Stimulated activated CD4-positive, alpha-beta T cell treated with anti-CD3 and anti-CD28 coated beads, Interleukin-15, amount 100 ng/mL, for 1 hour (primary cell): ENCODE data around the gene ALPK1.
"Not testable (repeated sequence)": the region's sequence is repeated elsewhere in the genome, so short reads cannot be mapped to it uniquely, and the experiment has no call there.

Source experiments
- DNase-seq, 2 donors: peaks; one replicate each; pipeline ENCODE4 v3.0.0-alpha.2; 2020; ENCODE audit warnings: low read depth in 1 of 2, low spot score in 1 of 2

ALPK1 gene

DNA sequence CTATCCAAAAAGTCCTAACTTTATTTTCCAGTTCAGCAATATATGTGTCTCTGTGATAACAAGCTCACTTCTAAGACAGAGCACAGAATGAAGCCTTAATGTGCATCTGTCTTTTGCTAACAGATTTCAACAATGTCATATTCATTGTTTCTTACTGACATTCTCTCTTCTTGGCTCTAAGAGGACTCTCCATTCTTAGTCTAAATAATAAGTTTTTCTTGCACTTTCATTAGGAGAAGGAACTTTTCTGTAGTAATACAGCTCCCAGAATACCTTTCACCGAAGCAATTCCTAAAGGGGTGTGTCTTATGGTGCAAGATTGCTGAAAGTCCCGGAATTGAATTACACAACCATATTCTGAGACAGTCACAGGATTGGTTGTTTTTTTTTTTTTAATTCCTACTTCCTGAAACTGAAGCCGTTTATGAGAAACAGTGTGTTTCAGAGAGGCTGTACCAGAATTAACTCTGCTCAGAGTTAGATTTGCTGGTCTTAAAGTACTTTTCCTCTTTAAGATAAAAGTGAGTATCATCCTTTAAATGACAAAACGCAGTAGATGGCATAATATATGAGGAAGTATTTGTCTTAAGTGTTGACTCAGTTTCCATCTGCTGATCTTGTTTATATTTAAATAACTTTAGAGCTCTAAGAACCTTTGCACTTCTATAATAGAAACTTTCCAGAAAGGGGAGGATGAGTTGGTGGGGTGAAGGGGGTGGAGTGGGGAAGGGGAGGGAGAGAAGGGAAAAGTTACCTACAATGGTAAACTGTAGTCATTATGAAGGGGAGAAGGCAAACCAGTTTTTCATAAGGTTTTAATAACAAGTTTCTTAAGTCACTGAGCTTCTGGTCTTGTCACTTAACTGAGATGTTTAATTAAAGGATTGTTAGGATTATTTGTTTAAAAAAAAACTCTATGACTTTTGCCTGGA lies at the start of gene ALPK1:
Gene ALPK1 (plus strand): TSS at position 421 of the 932 bp plus-strand sequence.
- DNase-seq: no peak

GRCh38 chr4:112251019-112251643 lies 46.0 kb upstream of the ALPK1 start:
- no peak for DNase-seq

DNA sequence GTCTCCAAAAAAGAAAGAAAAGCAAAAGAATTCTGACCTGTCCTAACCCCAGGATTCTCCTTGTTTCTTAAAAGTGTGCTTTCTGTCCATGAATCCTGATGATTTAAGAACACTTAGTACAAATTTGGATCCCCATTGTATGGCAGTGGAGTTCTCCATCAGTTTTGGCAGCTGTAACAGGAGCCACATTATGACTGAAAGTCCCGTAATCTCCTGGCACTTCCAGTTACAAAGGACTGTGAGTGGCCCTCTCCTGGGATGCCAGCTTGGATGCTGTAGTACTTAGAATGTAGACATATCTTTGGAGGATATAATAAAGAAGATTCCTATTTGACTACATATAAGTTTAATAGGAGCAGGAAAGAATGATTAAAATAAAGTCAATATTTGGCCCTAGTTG lies 44.9 kb upstream of the ALPK1 start:
- DNase-seq: no peak

- no peak for DNase-seq
Measured at GRCh38 chr4:112253382-112254000, 43.7 kb upstream of the ALPK1 start.

GRCh38 chr4:112257098-112257497 lies 40.1 kb upstream of the ALPK1 start:
- DNase-seq: no peak

DNA sequence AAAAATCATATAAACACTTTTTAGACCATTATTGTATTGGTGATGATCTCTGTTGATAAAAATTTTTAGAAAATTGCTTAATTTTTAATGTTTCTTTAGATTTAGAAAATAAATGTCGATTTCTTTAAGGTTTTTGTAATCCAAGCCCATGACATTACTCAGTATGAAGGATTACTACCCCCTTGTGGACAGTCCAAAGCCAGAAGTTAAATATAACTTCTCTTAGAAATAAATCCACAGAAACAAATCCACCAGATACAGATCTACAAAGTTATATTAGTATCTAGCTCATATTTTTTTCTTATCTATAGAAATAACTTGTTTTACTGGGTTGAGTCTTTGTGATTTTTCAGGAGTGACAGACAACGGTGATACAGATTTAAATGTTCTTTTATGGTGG lies 30.3 kb upstream of the ALPK1 start:
- DNase-seq: no peak

DNA sequence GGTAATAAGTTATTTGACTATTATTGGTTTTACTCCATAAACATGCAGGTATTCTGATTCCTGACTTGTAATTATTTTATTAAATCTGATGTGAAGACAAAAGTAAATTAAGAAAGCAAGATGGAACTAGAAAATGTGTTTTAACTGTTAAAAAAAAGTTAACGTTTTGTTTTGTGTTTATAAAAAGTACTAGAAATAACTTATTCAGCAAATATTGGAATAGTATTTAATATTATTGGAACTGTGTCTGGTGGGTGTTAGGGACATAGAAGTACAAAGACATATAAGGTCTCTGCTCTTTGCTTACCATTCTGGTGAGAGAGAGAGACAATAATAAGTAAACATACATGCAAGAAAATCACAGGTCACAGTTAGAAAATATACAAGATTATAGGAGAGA lies 27.1 kb upstream of the ALPK1 start:
- DNase-seq: no peak

- DNase-seq: no peak
Measured at GRCh38 chr4:112270640-112271421, 26.3 kb upstream of the ALPK1 start.

DNA sequence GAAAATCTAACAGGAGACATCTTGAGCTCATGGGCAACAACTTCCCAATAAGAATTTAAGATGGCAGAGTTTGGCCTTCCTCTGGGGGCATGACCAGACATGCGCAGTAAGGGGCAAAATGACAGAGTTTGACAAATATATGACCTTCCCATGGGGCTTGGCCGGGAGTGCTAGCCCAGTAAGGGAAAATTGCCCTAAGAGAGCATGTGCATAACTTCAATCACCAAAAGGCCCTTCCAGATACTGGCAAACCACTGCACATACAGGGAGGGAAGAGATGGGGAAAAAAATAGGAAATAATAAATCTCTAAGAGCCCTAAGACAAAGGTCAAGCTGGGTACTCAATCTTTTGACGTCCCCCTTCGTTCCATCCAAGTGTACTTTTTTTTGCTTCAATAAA lies 24.9 kb upstream of the ALPK1 start:
- no peak for DNase-seq

- DNase-seq: no peak
Measured at GRCh38 chr4:112274959-112275358, 22.2 kb upstream of the ALPK1 start.

DNA sequence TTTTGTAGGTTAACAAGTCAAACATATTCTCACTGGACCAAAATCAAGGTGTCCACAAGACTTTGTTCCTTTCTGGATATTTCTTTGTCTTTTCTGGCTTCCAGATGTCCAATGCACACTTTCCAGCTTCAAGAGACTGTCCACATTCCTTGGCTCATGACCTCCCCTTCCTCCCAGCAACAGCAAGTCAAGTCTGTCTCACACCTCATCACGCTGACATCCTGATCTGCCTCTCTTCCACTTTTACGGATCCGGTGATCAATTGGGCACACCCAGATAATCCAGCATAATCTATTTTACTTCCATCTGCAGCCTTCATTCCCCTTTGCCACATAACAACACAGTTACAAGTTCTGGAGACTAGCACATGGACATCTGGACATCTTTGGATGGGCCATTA lies 21.1 kb upstream of the ALPK1 start:
- no peak for DNase-seq

DNA sequence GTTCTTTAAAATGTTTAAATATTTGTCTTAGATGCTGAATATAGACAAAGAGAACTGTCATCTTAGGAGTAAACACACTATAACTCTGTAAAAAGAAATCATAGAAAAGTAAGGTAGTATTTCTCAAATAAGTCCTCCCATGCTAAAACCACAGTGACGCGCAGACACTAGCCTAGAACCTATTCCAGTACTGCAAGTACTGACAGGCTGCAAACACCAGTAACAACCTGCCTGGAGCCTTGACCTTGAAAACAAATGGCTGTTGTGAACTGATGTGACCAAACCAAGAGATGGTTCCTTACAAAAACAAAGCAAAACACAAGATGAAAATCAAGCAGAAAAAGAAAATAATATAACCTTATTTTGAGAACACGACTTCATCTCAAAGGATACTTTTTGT lies 19.9 kb upstream of the ALPK1 start:
- no peak for DNase-seq

DNA sequence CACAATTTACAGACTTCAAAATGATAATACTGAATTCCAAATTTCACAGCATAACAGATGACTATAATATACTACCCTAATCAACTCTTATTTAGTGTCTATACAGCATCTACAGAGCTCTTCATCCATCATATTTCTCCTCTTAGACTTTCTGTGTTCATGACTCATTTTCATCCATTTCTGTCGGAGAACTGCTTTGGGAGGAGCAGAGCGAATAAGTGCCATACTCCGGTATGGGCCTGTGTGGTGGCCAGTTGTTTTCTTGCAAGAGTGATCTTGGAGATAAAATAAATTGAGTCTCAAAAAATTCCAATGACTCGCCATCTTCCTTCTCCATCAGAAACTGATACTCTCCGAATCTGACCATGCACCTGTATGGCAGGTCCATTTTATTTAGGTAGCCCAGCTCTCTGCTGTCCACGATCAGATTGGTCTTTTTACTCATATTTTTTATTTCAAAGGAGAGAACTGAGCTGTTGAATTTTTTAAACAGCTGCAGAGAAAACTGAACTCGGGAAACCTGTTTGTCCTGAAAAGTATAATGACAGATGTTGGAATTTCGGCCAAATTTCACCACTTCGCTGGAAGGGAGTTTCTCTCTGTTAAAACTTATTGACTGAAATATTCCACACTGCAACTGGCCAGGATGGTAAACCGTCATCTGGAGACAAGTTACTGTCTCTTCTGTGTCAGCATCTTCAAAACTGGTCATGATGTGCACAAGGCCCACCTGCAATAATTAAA lies 19.3 kb upstream of the ALPK1 start:
- no peak for DNase-seq

GRCh38 chr4:112279025-112279881 lies 17.9 kb upstream of the ALPK1 start:
- DNase-seq: no peak

DNA sequence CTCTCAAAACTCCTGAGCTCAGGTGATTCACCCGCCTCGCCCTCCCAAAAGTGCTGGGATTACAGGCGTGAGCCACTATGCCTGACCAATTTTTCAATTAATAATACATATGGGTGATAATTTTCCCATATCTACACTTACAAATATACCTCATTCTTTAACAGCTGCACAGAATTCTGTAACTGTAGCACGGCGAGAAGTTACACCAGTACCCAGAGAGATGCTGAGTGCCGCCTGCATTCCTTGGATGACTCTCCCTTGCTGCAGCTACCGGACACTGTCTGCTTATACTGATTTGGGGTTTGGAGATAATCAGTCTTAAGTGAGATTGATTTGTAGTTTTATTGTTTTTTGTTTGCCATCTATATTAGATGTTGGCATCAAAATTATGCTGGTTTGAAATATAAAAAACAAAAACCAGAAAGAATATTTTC lies 17.3 kb upstream of the ALPK1 start:
- DNase-seq: no peak

DNA sequence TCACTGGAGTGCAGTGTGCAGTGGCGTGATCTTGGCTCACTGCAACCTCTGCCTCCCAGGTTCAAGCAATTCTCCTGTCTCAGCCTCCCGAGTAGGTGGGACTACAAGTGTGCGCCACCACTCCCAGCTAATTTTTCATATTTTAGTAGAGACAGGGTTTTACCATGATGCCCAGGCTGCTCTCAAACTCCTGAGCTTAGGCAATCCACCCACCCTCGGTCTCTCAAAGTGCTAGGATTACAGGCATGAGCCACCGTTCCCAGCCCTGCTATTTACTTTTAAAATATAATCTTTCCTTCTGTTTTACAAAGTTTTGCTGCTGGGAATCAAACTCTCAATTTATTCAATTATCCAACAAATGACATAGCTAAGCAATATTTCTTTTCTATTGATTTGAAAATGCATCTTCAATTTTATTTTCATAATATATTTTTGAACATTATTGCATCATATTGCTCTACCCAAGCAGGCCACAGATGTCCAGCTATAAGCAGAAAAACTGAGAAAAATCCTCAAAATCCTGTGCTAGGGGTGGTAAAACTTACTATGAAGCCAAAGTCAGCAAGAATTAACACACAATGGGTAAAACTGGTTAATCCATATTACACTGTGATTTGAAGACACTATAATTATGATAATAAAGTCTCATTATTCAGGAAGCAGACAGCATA lies 16.6 kb upstream of the ALPK1 start:
- no peak for DNase-seq

- DNase-seq: not testable (repeated sequence)
Measured at GRCh38 chr4:112281895-112282398, 15.2 kb upstream of the ALPK1 start.

GRCh38 chr4:112282860-112283667 lies 14.1 kb upstream of the ALPK1 start:
- DNase-seq: no peak
